Pancreas (tissue), 10 donors: Measurements from ENCODE around the gene TSPAN32. TPM values are rescaled to one million over a fixed set of nuclear protein-coding genes. Genes with fewer than 3 reads are reported as not detected.

Experiments used
- ATAC-seq, 4 donors: fragments of 200-7000 bp; cut with Tn5 transposase; one replicate each; pipeline versions ENCODE4 v1.8.0 to v1.9.1; 2020; ENCODE audit warnings: mild to moderate bottlenecking in 4 of 4, moderate library complexity in 4 of 4
- DNase-seq, 6 donors: peaks; one replicate each; pipeline ENCODE4 v3.0.0-alpha.2; 2020
- FAIRE-seq: peaks from 2 replicates; lab custom pipeline; 2012; peaks lifted over from hg19 to GRCh38; lab: Jason Lieb, UNC
- H3K27ac ChIP-seq, 4 donors: fragments of 200-600 bp; sonication (generic); 1 replicate in 3 of 4; 2 replicates in 1 of 4; pipeline versions ENCODE4 v1.5.0 to v1.8.0; 2020
- H3K27me3 ChIP-seq, 4 donors: fragments of 200-600 bp; one replicate each; pipeline ENCODE4 v1.8.0; 2021
- H3K36me3 ChIP-seq, 3 donors: fragments of 200-600 bp; sonication (generic) in 1 of 3; one replicate each; pipeline versions ENCODE4 v1.5.0 to v1.8.0; 2020 to 2021
- H3K4me1 ChIP-seq, 3 donors: fragments of 200-600 bp; one replicate each; pipeline ENCODE4 v1.8.0; 2021
- H3K4me3 ChIP-seq, 4 donors: fragments of 200-600 bp; sonication (generic) in 2 of 4; one replicate each; pipeline versions ENCODE4 v1.5.0 to v1.8.0; 2020 to 2021
- H3K9me3 ChIP-seq, 4 donors: fragments of 200-600 bp; one replicate each; pipeline ENCODE4 v1.8.0; 2021
- CTCF ChIP-seq, 4 donors: fragments of 200-600 bp; sonication (generic) in 3 of 4; IDR thresholded peaks; one replicate each; pipeline versions ENCODE4 v1.5.0 to v1.8.0; 2021; ENCODE audit warnings: antibody characterized with exemption in 4 of 4
- WGBS, 2 donors: extraction: QIAGEN DNeasy Blood & Tissue Kit; methylation state at CpG; one replicate each; pipeline ENCODE4 v1.1.7; 2013; 5-methylcytosine and 5-hydroxymethylcytosine counted together
- intact Hi-C, 3 donors: fragments of 100-400 bp; cut with DNase I; formaldehyde crosslinking; loops; one replicate each; pipeline versions ENCODE4 v1.11.1 to v1.14.2; 2022
- polyA plus RNA-seq, 2 donors: library from polyadenylated mRNA; stranded (reverse); fragments of 200-250 nt; gene quantifications; one replicate each; pipeline ENCODE4 v1.2.3, GENCODE V29; 2013
- total RNA-seq, 6 donors: library from RNA; stranded (reverse); fragmentation: NEBNext Ultra II Directional in 4 of 6; extraction: Animal tissue kit (Norgen Biotek cat#: 25700) in 4 of 6; gene quantifications; one replicate each; pipeline versions ENCODE4 v1.2.1 to v1.2.4, GENCODE V29; 2021 to 2023
- donor health status: healthy with polysubstance abuse.
- donor health status: DM: no; HTN: no; CAD: no; lungs with moderate emphysema.
- donor health status: DM: no; HTN: no; CAD: no.
- donor health status: control.
- donor health status: control.
- donor health status: Bipolar disorder and iron deficiency.
- donor health status: DM: yes; HTN: yes; CAD: no.
- donor health status: DM: no; HTN: no; CAD: no.
- donor health status: DM: no; HTN: no; CAD: no.
- donor health status: DM: yes; HTN: yes; CAD: no.

Gene TSPAN32
- total and polyA plus RNA-seq, 8 donors: 0.25 to 1.4 (median 0.49) TPM; not detected in 1

DNA sequence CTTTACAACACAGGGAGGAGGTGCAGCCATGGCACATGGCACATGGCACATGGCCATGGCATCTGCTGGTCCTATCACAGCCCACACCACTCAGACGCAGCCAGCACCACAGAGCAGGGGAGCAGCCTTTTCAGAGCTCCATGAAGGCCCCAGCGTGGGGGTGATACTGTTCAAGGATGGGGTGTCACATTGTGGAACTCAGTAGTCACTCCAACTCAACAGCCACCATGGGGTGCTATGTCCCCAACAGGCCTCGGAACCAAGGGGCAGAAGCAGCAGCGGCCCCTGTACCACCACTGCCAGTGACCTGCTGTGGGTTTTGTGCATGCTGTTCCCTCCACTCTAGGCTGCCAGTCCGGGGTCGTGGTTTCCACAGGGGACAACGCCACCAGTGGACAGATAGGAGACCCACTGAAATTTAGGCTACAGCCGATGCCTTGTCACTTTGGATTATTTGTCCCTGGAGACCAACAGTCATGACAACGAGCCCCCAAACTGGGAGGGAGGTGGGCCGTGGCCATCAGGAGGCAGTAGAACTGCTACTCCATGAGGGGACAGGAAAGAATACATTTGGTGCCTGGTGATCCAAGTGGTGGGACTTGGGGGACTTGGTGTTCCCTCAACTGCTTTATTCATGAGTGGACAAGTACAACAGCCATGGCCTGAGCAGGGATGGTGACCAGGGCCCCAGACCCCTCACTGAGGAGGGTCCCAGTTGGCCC is 44.9 kb downstream of the TSPAN32 start:
- H3K4me1 ChIP-seq: no peaks in the 10 kb centered on the region
- H3K4me3 ChIP-seq: no peak overlapping the region
- no peaks in the 10 kb centered on the region for H3K9me3 ChIP-seq
- intact Hi-C loops: no loop called here
- no peaks in the 10 kb centered on the region for H3K36me3 ChIP-seq
- 83% methylated on average over 10 of the region's 10 CpGs for WGBS, 2 donors
- no peaks in the 10 kb centered on the region for H3K27me3 ChIP-seq
- TF ChIP-seq CTCF (IDR thresholded peaks at IDR 0.05): no peak
- ATAC-seq (no peak), FAIRE-seq (no peak), DNase-seq (no peak)
- H3K27ac ChIP-seq: no peak overlapping the region

DNA sequence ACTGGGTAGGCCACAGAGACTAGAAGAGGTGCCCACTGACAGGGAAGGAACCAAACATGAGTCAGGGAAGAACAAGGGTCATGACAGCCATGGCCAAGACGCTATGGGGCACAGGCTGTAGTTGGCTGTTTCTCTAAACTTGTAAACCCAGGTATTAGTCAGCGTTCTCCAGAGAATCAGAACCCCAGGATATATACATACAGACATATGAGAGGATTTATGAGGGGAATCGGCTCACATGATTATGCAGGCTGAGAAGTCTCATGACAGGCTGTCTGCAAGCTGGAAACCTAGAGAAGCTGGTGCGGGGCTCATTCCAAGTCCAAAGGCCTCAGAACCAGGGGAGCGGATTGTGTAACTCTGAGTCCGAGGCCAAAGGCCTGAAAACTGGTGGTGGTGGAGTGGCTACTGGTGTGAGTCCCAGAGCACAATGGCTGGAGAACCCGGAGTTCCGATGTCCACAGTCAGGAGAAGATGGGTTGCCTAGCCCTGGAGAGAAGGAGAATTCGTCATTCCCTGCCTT is 45.6 kb downstream of the TSPAN32 start:
- 81 to 82% methylated on average over 9 of the region's 9 CpGs for WGBS, 2 donors
- intact Hi-C loops: no loop called here
- Histone ChIP-seq H3K27me3 (no peaks in the 10 kb centered on the region), H3K36me3 (no peaks in the 10 kb centered on the region), H3K27ac (no peak overlapping the region), H3K4me1 (no peaks in the 10 kb centered on the region), H3K4me3 (no peak overlapping the region), H3K9me3 (no peaks in the 10 kb centered on the region)
- ATAC-seq (no peak), DNase-seq (no peak), FAIRE-seq (no peak)
- TF ChIP-seq CTCF (IDR thresholded peaks at IDR 0.05): no peak

DNA sequence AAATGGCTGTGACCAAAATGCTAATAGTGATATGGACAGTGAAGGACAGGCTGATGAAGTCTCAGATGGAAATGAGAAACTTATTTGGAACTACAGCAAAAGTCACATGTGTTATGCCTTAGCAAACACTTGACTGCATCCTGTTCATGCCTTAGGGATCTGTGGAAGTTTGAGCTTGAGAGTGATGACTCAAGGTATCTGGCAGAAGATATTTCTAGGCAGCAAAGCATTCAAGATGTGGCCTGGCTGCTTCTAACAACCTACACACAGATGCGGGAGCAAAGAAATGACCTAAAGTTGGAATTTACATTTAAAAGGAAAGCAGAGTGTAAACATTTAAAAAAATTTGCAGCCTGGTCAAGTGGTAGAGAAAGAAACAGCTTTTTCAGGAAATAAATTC is 47.2 kb downstream of the TSPAN32 start:
- H3K27me3 ChIP-seq: no peaks in the 10 kb centered on the region
- H3K9me3 ChIP-seq: no peaks in the 10 kb centered on the region
- no peak for TF ChIP-seq CTCF (IDR thresholded peaks at IDR 0.05)
- no peak for DNase-seq
- no peak overlapping the region for H3K27ac ChIP-seq
- no peaks in the 10 kb centered on the region for H3K36me3 ChIP-seq
- no peaks in the 10 kb centered on the region for H3K4me1 ChIP-seq
- intact Hi-C loops: no loop called here
- H3K4me3 ChIP-seq: no peak overlapping the region
- no peak for FAIRE-seq
- WGBS, 2 donors: 95 to 100% methylated on average over 1 of the region's 1 CpG
- ATAC-seq: no peak

DNA sequence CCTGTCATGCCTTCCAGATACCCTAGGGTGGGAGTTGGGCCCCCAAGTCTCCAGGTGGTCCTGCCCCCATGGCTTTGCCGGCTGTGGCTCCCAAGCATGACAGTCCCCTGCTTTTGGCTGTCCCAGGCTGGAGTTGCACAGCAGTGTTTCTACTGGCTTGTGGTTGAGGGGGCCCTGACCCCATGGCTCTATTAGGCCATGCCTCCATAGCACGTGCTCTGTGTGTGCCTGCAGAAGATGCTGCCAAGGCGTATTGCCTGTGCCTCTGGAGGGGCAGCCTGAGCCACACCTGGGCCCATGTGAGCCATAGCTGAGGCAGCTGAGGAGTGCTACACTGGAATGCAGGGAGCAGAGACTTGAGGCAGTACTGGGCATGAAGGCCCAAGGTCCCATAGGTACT is 49.9 kb downstream of the TSPAN32 start:
- TF ChIP-seq CTCF (IDR thresholded peaks at IDR 0.05): no peak
- ATAC-seq (no peak), DNase-seq (no peak), FAIRE-seq (no peak)
- 73 to 76% methylated on average over 3 of the region's 3 CpGs for WGBS, 2 donors
- intact Hi-C loops: no loop called here
- Histone ChIP-seq H3K9me3 (no peaks in the 10 kb centered on the region), H3K4me3 (no peak overlapping the region), H3K27ac (no peak overlapping the region), H3K36me3 (no peaks in the 10 kb centered on the region), H3K27me3 (no peaks in the 10 kb centered on the region), H3K4me1 (no peaks in the 10 kb centered on the region)

GRCh38 chr11:2352420-2352819 is 50.6 kb downstream of the TSPAN32 start:
- no peak for TF ChIP-seq CTCF (IDR thresholded peaks at IDR 0.05)
- H3K4me3 ChIP-seq: no peak overlapping the region
- intact Hi-C loops: no loop called here
- FAIRE-seq (no peak), DNase-seq (no peak), ATAC-seq (no peak)
- H3K9me3 ChIP-seq: no peaks in the 10 kb centered on the region
- no peak overlapping the region for H3K27ac ChIP-seq
- H3K27me3 ChIP-seq: no peaks in the 10 kb centered on the region
- H3K36me3 ChIP-seq: no peaks in the 10 kb centered on the region
- WGBS, 2 donors: 72 to 75% methylated on average over 4 of the region's 4 CpGs
- no peaks in the 10 kb centered on the region for H3K4me1 ChIP-seq
